HepG2 (cell line): ENCODE measurements around the gene C4orf46. TPM values are rescaled to one million over a fixed set of nuclear protein-coding genes. Genes with fewer than 3 reads are reported as not detected.

Experiments
- CENPBD1 ChIP-seq: sonication (generic); formaldehyde crosslinking; IDR thresholded peaks from 2 replicates; pipeline ENCODE4 v1.8.0; 2022; ENCODE audit warnings: missing genetic modification reagents, low read depth, mild to moderate bottlenecking, borderline replicate concordance
- E2F1 ChIP-seq: sonication (generic); formaldehyde crosslinking; IDR thresholded peaks from 2 replicates; pipeline ENCODE4 v1.5.0; 2020; ENCODE audit warnings: missing genetic modification reagents
- HOXD1 ChIP-seq: sonication (generic); formaldehyde crosslinking; IDR thresholded peaks from 2 replicates; pipeline ENCODE4 v1.5.0; 2020; ENCODE audit warnings: missing genetic modification reagents
- NFYB ChIP-seq: sonication (generic); formaldehyde crosslinking; IDR thresholded peaks from 2 replicates; pipeline ENCODE4 v1.4.0; 2020; ENCODE audit warnings: missing genetic modification reagents
- NR2F6 ChIP-seq, 2 experiments: IDR thresholded peaks; 2 replicates each; pipeline ENCODE4 v1.6.1; 2016; ENCODE audit warnings: antibody characterized with exemption in 1 of 2, mild to moderate bottlenecking in 1 of 2
- PAXIP1 ChIP-seq: sonication (generic); formaldehyde crosslinking; conservative IDR thresholded peaks from 2 replicates; pipeline ENCODE4 v1.4.0; 2020; ENCODE audit warnings: mild to moderate bottlenecking, missing genetic modification reagents, moderate library complexity
- TBX3 ChIP-seq: fragments of 450-650 bp; IDR thresholded peaks from 2 replicates; pipeline ENCODE4 v1.6.1; 2017; ENCODE audit warnings: antibody characterized with exemption, mild to moderate bottlenecking, inconsistent platforms, borderline replicate concordance
- ZBTB40 ChIP-seq, 2 experiments: fragments of 450-650 bp in 1 of 2; sonication (generic) in 1 of 2; formaldehyde crosslinking in 1 of 2; IDR thresholded peaks; 2 replicates each; pipeline versions ENCODE4 v1.6.1 to v1.8.0; 2016 to 2022; ENCODE audit warnings: antibody characterized with exemption in 1 of 2, mild to moderate bottlenecking in 1 of 2, missing genetic modification reagents in 1 of 2
- ZNF564 ChIP-seq: sonication (generic); formaldehyde crosslinking; IDR thresholded peaks from 2 replicates; pipeline ENCODE4 v1.8.1; 2023; ENCODE audit warnings: mild to moderate bottlenecking, missing genetic modification reagents
- ZNF652 ChIP-seq: IDR thresholded peaks from 2 replicates; pipeline ENCODE4 v1.6.1; 2016; ENCODE audit warnings: low read depth, borderline replicate concordance
- ZNF7 ChIP-seq: IDR thresholded peaks from 2 replicates; pipeline ENCODE4 v1.6.1; 2016; ENCODE audit warnings: missing biosample characterization, missing genetic modification reagents
- polyA plus RNA-seq, 8 experiments: library from polyadenylated mRNA; depleted of rRNA in 3 of 8; stranded (reverse) in 7 of 8; unstranded in 1 of 8; fragments of >200 nt; fragmentation: Illumina TruSeq in 4 of 8; extraction: Trizol in 4 of 8; gene quantifications; 2 replicates each; pipeline versions ENCODE4 v1.2.1 to v1.2.3, GENCODE V29; 2011 to 2016; ENCODE audit warnings: low read depth in 4 of 8, missing spikeins in 1 of 8, mixed read lengths in 1 of 8; ENCODE audit not compliant: insufficient read depth in 1 of 8
- total RNA-seq, 5 experiments: library from RNA; depleted of rRNA; stranded (reverse); fragments of >200 nt; fragmentation: Illumina TruSeq; extraction: Trizol; gene quantifications; 2 replicates each; pipeline ENCODE4 v1.2.3, GENCODE V29; 2016; ENCODE audit warnings: low read depth in 1 of 5

Gene C4orf46
- total and polyA plus RNA-seq, 2 of the 13 experiments (the other 11 are each of a cell fraction or from before 2014, with no cell fraction given), result 8.5 to 10.4 TPM

GRCh38 chr4:158671915-158672806 lies 474 bp upstream of the C4orf46 start, which contains the start of gene ETFDH (continued):
- TF ChIP-seq ZNF564, result peak; percentile 89
- TF ChIP-seq ZNF7 (CRISPR knock-in tag), result peak; percentile 95
- peak; percentile 88 for TF ChIP-seq NFYB (CRISPR knock-in tag)
- peak; percentile 69 for TF ChIP-seq PAXIP1 (CRISPR knock-in tag)
- TF ChIP-seq ZBTB40 (IDR thresholded peaks at IDR 0.05), result no peak
- no peak; the same call in 1 of the 2 replicates for TF ChIP-seq ZBTB40 (CRISPR knock-in tag; IDR thresholded peaks at IDR 0.05)
- no peak for TF ChIP-seq CENPBD1 (CRISPR knock-in tag)
- TF ChIP-seq ZNF652, result no peak
- peak; percentile 86 for TF ChIP-seq NR2F6 (IDR thresholded peaks at IDR 0.05)
- TF ChIP-seq NR2F6 (CRISPR knock-in tag; IDR thresholded peaks at IDR 0.05), result peak; percentile 50
- peak; percentile 85 for TF ChIP-seq E2F1 (CRISPR knock-in tag)
- TF ChIP-seq TBX3, result peak; percentile 25; the same call in 1 of the 2 replicates
- TF ChIP-seq HOXD1, result peak; percentile 47; the same call in 1 of the 2 replicates
